PC-3 (cell line): ENCODE measurements around the gene AIFM1. TPM values are rescaled to one million over a fixed set of nuclear protein-coding genes. Genes with fewer than 3 reads are reported as not detected.

Experiments
- ATAC-seq: fragments of 200-7000 bp; cut with Tn5 transposase; 2 replicates; pipeline ENCODE4 v1.9.1; 2020; ENCODE audit warnings: mild to moderate bottlenecking, moderate library complexity
- BruUV-seq: library from RNA; stranded (reverse); fragments of 400-500 nt; replicated peaks from 2 replicates; lab custom pipeline; 2021; lab: Mats Ljungman, UMichigan
- CTCF ChIA-PET: fragments of 300-600 bp; sonication (Branson Sonifier 250); formaldehyde crosslinking; loops from one replicate; lab custom pipeline; 2022; ENCODE audit warnings: antibody characterized with exemption; lab: Charles Lee
- POLR2A ChIA-PET: fragments of 300-600 bp; sonication (Branson Sonifier 250); formaldehyde crosslinking; loops from one replicate; lab custom pipeline; 2022; ENCODE audit warnings: antibody characterized with exemption; ENCODE audit not compliant: unreplicated experiment; lab: Charles Lee
- DNase-seq: peaks from one replicate; pipeline ENCODE4 v3.0.0-alpha.2; 2015
- H2AFZ ChIP-seq: fragments of 300-600 bp; sonication (generic); 2 replicates; pipeline ENCODE4 v1.6.0; 2016; ENCODE audit warnings: antibody characterized with exemption, low read length
- H3F3A ChIP-seq: fragments of 300-600 bp; sonication (generic); one replicate; pipeline ENCODE4 v1.6.0; 2017; ENCODE audit warnings: antibody characterized with exemption, low read length, control low read depth, mild to moderate bottlenecking; ENCODE audit not compliant: unreplicated experiment
- H3K27ac ChIP-seq: fragments of 300-600 bp; sonication (generic); 2 replicates; pipeline ENCODE4 v1.5.1; 2016; ENCODE audit warnings: mild to moderate bottlenecking, low read length
- H3K27me3 ChIP-seq: fragments of 300-600 bp; sonication (generic); 2 replicates; pipeline ENCODE4 v1.6.1; 2016; ENCODE audit warnings: low read length, mixed read lengths
- H3K36me3 ChIP-seq: fragments of 300-600 bp; sonication (generic); 2 replicates; pipeline ENCODE4 v1.6.1; 2016; ENCODE audit warnings: low read depth, mixed run types, low read length, mixed read lengths
- H3K4me1 ChIP-seq: fragments of 300-600 bp; sonication (generic); 2 replicates; pipeline ENCODE4 v1.5.1; 2016; ENCODE audit warnings: low read length; ENCODE audit not compliant: insufficient read depth
- H3K4me2 ChIP-seq: fragments of 300-600 bp; sonication (generic); 2 replicates; pipeline ENCODE4 v1.6.0; 2016; ENCODE audit warnings: low read length
- H3K4me3 ChIP-seq: fragments of 300-600 bp; sonication (generic); 2 replicates; pipeline ENCODE4 v1.5.1; 2016; ENCODE audit warnings: mild to moderate bottlenecking, low read length, mixed read lengths
- H3K79me2 ChIP-seq: fragments of 300-600 bp; sonication (generic); 2 replicates; pipeline ENCODE4 v1.6.1; 2017; ENCODE audit warnings: low read length, mixed read lengths
- H3K9ac ChIP-seq: fragments of 300-600 bp; sonication (generic); 2 replicates; pipeline ENCODE4 v1.6.0; 2016; ENCODE audit warnings: mild to moderate bottlenecking, low read length
- H3K9me2 ChIP-seq: fragments of 300-600 bp; sonication (generic); replicated peaks from 2 replicates; pipeline ENCODE4 v1.6.1; 2016; ENCODE audit warnings: mixed run types, low read length, mixed read lengths
- H3K9me3 ChIP-seq: fragments of 300-600 bp; sonication (generic); 2 replicates; pipeline ENCODE4 v1.6.1; 2016; ENCODE audit warnings: low read length, mixed read lengths
- H4K20me1 ChIP-seq: fragments of 300-600 bp; sonication (generic); 2 replicates; pipeline ENCODE4 v1.6.1; 2016; ENCODE audit warnings: low read length, mixed read lengths
- EZH2 ChIP-seq: fragments of 300-600 bp; sonication (generic); IDR thresholded peaks from one replicate; pipeline ENCODE4 v1.6.1; 2017; ENCODE audit warnings: antibody characterized with exemption, mild to moderate bottlenecking, low read length; ENCODE audit not compliant: unreplicated experiment
- EZH2phosphoT487 ChIP-seq: fragments of 300-600 bp; sonication (generic); IDR thresholded peaks from 2 replicates; pipeline ENCODE4 v1.6.1; 2018; ENCODE audit warnings: mild to moderate bottlenecking, antibody characterized with exemption, low read length, borderline replicate concordance
- intact Hi-C: fragments of 100-400 bp; cut with micrococcal nuclease; formaldehyde crosslinking; loops from 2 replicates; pipeline ENCODE4 v1.9.0; 2023
- total RNA-seq: library from RNA; depleted of rRNA; stranded (reverse); fragments of >200 nt; gene quantifications from 2 replicates; pipeline ENCODE4 v1.2.3, GENCODE V29; 2014
- TF ChIP-seq, protein P1 (sequence below): fragments of 300-600 bp; sonication (generic); conservative IDR thresholded peaks from 2 replicates; pipeline ENCODE4 v1.5.1; 2017; ENCODE audit warnings: antibody characterized with exemption, low read depth, mild to moderate bottlenecking, low read length

AIFM1 gene
- total RNA-seq, 1 experiment from 2014 or later = 51.8 TPM

DNA sequence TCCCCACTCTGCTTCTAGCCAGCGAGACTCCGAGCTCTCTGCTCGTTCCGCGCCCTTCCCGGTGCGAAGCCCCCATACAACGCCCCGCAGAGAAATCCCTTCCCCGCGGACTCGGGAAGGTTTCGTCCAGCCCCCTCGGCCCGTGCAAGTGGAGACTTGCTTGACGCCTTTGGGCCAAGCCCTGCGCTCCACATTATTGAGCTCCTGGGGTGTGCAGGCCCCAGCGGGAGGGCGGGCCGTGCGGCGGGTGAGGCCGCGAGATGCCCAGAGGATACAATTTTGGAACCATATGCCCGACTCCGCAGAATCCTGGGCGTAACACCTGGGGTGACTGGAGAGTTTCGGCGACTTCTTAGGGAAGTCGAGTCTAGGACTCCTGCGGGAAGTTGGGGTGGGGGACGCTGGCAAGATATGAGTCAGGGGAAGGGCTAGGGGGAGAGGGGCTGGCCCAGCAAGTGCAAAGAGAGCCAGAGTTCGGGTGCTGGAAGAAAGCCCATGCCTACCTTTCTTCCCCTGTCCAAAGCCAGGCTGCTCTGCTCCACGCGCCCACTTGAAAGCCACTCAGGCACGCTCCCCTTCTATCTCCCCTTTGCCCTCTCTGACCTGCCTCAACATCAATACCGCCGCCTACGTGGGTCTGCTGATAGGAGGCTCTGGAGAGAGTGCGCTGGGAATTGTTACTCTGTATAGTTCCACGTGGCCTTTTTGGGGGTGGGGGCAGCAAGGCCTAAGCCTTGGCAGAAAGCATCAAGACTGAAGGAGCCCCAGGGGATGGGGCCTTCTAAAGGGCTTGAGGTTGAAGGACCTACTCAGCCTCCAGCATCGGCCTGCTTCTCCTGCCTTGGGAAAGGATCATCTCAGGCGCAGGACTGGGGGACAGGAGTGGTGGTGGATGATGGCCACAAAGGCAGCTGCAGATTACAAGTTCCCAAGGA is 54.2 kb downstream of the AIFM1 start:
- H3K79me2 ChIP-seq = peaks cover 37% of the 10 kb centered on the region
- intact Hi-C loops = loop anchor here (10.0 kb wide), 1 partner anchor 53 kb away; the partner anchor contains the start of gene AIFM1
- no peaks in the 10 kb centered on the region for H3K27me3 ChIP-seq
- peaks cover 11% of the 10 kb centered on the region; the same call in 1 of the 2 replicates for H4K20me1 ChIP-seq
- POLR2A ChIA-PET = no interaction called here
- CTCF ChIA-PET = no interaction called here
- peak overlapping the region; percentile 57 for H3K4me2 ChIP-seq
- TF ChIP-seq EZH2phosphoT487 = no peak
- TF ChIP-seq, protein P1, sequence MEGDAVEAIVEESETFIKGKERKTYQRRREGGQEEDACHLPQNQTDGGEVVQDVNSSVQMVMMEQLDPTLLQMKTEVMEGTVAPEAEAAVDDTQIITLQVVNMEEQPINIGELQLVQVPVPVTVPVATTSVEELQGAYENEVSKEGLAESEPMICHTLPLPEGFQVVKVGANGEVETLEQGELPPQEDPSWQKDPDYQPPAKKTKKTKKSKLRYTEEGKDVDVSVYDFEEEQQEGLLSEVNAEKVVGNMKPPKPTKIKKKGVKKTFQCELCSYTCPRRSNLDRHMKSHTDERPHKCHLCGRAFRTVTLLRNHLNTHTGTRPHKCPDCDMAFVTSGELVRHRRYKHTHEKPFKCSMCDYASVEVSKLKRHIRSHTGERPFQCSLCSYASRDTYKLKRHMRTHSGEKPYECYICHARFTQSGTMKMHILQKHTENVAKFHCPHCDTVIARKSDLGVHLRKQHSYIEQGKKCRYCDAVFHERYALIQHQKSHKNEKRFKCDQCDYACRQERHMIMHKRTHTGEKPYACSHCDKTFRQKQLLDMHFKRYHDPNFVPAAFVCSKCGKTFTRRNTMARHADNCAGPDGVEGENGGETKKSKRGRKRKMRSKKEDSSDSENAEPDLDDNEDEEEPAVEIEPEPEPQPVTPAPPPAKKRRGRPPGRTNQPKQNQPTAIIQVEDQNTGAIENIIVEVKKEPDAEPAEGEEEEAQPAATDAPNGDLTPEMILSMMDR = no peak
- no peaks in the 10 kb centered on the region for H3K9me3 ChIP-seq
- peaks cover 34% of the 10 kb centered on the region for H3K4me1 ChIP-seq
- DNase-seq = no peak
- H3K36me3 ChIP-seq = no peaks in the 10 kb centered on the region
- no peak overlapping the region for H3K9ac ChIP-seq
- H2AFZ ChIP-seq = no peak overlapping the region
- H3K27ac ChIP-seq = peak overlapping the region; percentile 39
- H3F3A ChIP-seq = no peaks in the 10 kb centered on the region
- no peak for ATAC-seq
- TSS peak; percentile 15 for BruUV-seq
- no peaks in the 10 kb centered on the region for H3K9me2 ChIP-seq
- H3K4me3 ChIP-seq = peak overlapping the region; percentile 30; the same call in 1 of the 2 replicates

DNA sequence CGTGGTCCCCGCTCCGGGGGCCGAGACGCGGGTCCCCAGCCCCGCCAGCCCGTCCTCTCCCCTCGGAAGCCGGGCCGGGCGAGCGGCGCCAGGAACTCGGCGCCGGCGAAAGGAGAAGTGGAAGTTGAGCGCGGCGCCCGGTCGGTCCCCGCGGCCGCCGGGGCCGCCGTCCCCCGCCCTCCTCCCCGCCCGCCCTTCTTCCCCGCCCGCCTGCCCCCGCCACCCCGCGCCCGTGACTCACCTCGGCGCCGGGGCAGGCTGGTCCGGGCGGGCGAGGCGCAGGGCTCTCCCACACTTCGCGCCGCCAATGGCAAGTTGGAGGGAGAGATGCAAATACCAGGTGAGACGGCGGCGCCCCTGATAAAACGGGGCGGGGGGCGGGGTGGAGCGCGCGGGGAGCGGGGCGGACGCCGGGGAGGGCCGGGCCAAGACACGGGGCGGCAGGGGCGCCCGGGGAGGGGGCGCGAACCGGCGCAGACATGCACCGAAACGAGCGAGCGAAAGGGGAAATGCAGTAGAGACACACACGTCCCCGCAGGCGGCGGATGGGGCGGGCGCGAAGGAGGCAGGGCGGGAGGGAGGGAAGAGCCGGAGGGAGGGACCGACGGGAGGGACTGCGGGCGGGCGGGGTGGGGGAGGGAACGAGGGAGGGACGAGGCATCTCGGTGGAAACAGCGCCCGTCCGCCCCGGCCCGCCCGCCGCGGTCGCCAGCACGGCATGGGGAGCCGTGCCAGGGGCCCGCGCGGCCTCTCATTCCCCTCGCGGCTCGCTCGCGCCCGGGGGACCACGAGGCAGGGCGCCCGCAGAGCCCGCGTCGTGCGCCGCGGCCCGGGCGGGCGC is 55.0 kb downstream of the AIFM1 start, which contains the start of gene ELF4:
Gene ELF4 (minus strand): TSS at position 119 of the 841 bp plus-strand sequence. CDS start 29,167 bp downstream, outside the sequence.
- Histone ChIP-seq H3K9ac (peak within 1 kb of the TSS; percentile 98), H3K27me3 (no peaks in the 10 kb centered on the region), H3K4me3 (peak within 1 kb of the TSS; percentile 90), H3K9me2 (no peaks in the 10 kb centered on the region), H4K20me1 (peaks cover 11% of the 10 kb centered on the region; the same call in 1 of the 2 replicates), H3K9me3 (no peaks in the 10 kb centered on the region), H3K4me1 (peaks cover 34% of the 10 kb centered on the region), H3K36me3 (no peaks in the 10 kb centered on the region), H2AFZ (peak within 1 kb of the TSS; percentile 55), H3K4me2 (peak within 1 kb of the TSS; percentile 98), H3F3A (no peaks in the 10 kb centered on the region), H3K79me2 (peaks cover 46% of the 10 kb centered on the region), H3K27ac (peak within 1 kb of the TSS; percentile 87)
- TF ChIP-seq EZH2 (no peak), EZH2phosphoT487 (no peak)
- TF ChIP-seq, protein P1 = no peak
- intact Hi-C loops = loop anchor here (10.0 kb wide), 1 partner anchor 54 kb away; the partner anchor contains the start of gene AIFM1
- ATAC-seq (peak; percentile 52), DNase-seq (peak; percentile 68)
- BruUV-seq = no TSS peak
- CTCF ChIA-PET = no interaction called here
- POLR2A ChIA-PET = no interaction called here
